Karpas-422 (cell line): ENCODE measurements around the gene IFT172. TPM values are rescaled to one million over a fixed set of nuclear protein-coding genes. Genes with fewer than 3 reads are reported as not detected.
"Not testable (repeated sequence)": the region's sequence is repeated elsewhere in the genome, so short reads cannot be mapped to it uniquely, and the experiment has no call there.

Experiments
- DNase-seq: peaks from one replicate; pipeline ENCODE4 v3.0.0-alpha.2; 2015
- H2AFZ ChIP-seq: fragments of 200-600 bp; sonication (generic); 2 replicates; pipeline ENCODE4 v1.6.1; 2014; ENCODE audit warnings: antibody characterized with exemption, low read length, mixed read lengths
- H3K27ac ChIP-seq: fragments of 200-600 bp; sonication (generic); 2 replicates; pipeline ENCODE4 v1.5.1; 2014; ENCODE audit warnings: mild to moderate bottlenecking, low read length, moderate library complexity
- H3K27me3 ChIP-seq: fragments of 200-600 bp; sonication (generic); 2 replicates; pipeline ENCODE4 v1.6.1; 2014; ENCODE audit warnings: low read length, mixed read lengths
- H3K36me3 ChIP-seq: fragments of 200-600 bp; sonication (generic); 2 replicates; pipeline ENCODE4 v1.6.1; 2014; ENCODE audit warnings: low read length, mixed read lengths; ENCODE audit not compliant: insufficient read depth
- H3K4me1 ChIP-seq: fragments of 200-600 bp; sonication (generic); 2 replicates; pipeline ENCODE4 v1.6.1; 2014; ENCODE audit warnings: mild to moderate bottlenecking, low read length, mixed read lengths
- H3K4me2 ChIP-seq: fragments of 200-600 bp; sonication (generic); 2 replicates; pipeline ENCODE4 v1.6.1; 2014; ENCODE audit warnings: low read length, low read depth, mild to moderate bottlenecking; ENCODE audit not compliant: poor library complexity, severe bottlenecking
- H3K4me3 ChIP-seq: fragments of 200-600 bp; sonication (generic); 2 replicates; pipeline ENCODE4 v1.5.1; 2014; ENCODE audit warnings: mild to moderate bottlenecking, antibody characterized with exemption, low read length, mixed read lengths
- H3K79me2 ChIP-seq: fragments of 200-600 bp; sonication (generic); 2 replicates; pipeline ENCODE4 v1.6.1; 2014; ENCODE audit warnings: mild to moderate bottlenecking, low read length, mixed read lengths
- H3K9ac ChIP-seq: fragments of 200-600 bp; sonication (generic); 2 replicates; pipeline ENCODE4 v1.6.0; 2014; ENCODE audit warnings: low read length
- H3K9me2 ChIP-seq: fragments of 200-600 bp; sonication (generic), shearing (Covaris generic); replicated peaks from 2 replicates; pipeline ENCODE4 v1.6.0; 2014; ENCODE audit warnings: mild to moderate bottlenecking, low read length, moderate library complexity; ENCODE audit not compliant: insufficient read depth
- H3K9me3 ChIP-seq: fragments of 300-700, 200-600 bp; sonication (generic); 2 replicates; pipeline ENCODE4 v1.6.1; 2014; ENCODE audit warnings: low read length, mixed read lengths
- H4K20me1 ChIP-seq: fragments of 200-600 bp; sonication (generic); 2 replicates; pipeline ENCODE4 v1.6.1; 2014; ENCODE audit warnings: mild to moderate bottlenecking, antibody characterized with exemption, low read length, low read depth; ENCODE audit not compliant: insufficient read depth
- total RNA-seq: library from RNA; depleted of rRNA; stranded (reverse); fragments of >200 nt; shearing (Covaris generic); gene quantifications from 2 replicates; pipeline ENCODE4 v1.2.3, GENCODE V29; 2014; ENCODE audit warnings: low replicate concordance; rRNA removed

IFT172 gene, protein sequence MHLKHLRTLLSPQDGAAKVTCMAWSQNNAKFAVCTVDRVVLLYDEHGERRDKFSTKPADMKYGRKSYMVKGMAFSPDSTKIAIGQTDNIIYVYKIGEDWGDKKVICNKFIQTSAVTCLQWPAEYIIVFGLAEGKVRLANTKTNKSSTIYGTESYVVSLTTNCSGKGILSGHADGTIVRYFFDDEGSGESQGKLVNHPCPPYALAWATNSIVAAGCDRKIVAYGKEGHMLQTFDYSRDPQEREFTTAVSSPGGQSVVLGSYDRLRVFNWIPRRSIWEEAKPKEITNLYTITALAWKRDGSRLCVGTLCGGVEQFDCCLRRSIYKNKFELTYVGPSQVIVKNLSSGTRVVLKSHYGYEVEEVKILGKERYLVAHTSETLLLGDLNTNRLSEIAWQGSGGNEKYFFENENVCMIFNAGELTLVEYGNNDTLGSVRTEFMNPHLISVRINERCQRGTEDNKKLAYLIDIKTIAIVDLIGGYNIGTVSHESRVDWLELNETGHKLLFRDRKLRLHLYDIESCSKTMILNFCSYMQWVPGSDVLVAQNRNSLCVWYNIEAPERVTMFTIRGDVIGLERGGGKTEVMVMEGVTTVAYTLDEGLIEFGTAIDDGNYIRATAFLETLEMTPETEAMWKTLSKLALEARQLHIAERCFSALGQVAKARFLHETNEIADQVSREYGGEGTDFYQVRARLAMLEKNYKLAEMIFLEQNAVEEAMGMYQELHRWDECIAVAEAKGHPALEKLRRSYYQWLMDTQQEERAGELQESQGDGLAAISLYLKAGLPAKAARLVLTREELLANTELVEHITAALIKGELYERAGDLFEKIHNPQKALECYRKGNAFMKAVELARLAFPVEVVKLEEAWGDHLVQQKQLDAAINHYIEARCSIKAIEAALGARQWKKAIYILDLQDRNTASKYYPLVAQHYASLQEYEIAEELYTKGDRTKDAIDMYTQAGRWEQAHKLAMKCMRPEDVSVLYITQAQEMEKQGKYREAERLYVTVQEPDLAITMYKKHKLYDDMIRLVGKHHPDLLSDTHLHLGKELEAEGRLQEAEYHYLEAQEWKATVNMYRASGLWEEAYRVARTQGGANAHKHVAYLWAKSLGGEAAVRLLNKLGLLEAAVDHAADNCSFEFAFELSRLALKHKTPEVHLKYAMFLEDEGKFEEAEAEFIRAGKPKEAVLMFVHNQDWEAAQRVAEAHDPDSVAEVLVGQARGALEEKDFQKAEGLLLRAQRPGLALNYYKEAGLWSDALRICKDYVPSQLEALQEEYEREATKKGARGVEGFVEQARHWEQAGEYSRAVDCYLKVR (N-terminal part only)
- 29.1 and 35.9 TPM in 2 replicates for total RNA-seq

DNA sequence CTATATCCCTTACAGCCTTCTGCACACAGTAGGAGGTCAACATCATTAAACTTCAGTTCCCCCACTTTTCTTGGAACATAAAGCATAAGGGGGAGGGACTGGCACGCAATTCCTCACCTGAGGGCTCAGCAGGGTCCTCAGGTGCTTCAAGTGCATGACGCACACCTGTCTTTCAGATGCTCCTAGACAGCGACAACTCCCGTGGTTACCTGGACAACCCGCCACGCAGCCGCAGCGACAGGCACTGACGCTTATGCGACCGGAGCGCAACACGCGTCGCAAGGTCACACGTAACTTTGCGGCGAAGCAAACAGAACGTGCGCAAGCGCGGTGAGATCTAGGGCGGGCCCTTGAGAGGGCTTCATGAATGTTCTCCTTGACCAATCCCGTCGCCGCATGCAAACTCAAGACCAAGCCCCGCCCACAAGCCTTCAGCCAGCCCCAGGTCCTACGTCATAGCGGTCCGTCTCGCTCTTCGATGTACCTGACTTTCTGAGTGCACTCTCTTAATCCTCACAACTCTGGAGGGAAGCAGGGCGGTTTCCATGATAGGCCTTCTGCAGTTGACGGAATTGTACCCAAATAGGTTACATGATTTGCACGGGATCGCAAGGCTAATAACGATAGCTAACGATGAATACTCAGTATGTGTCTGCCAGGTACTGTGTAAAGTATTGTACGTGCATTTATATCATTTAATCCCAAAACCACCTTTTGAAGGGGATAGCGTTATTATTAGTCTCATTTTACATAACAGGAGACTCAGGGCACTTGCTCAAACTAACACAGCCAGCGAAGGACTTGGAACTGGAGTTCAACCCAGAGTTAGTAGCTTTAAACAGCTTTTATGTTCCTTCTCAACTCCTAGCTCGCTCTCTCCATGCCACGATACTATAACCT lies at the start of gene IFT172:
TSS of gene IFT172 (minus strand) at position 246 of the 900 bp plus-strand sequence. CDS start at position 156, 90 bp downstream.
- Histone ChIP-seq H3K9ac (peak within 1 kb of the TSS; percentile 73), H3K79me2 (peaks cover 8% of the 10 kb centered on the region; the same call in 1 of the 2 replicates), H3K4me3 (peak within 1 kb of the TSS; percentile 92), H4K20me1 (no peaks in the 10 kb centered on the region), H3K27ac (no peak within 1 kb of the TSS), H3K9me3 (no peaks in the 10 kb centered on the region), H3K9me2 (no peaks in the 10 kb centered on the region), H3K36me3 (no peaks in the 10 kb centered on the region), H3K4me1 (peaks cover 36% of the 10 kb centered on the region), H2AFZ (peak within 1 kb of the TSS; percentile 90), H3K4me2 (peak within 1 kb of the TSS; percentile 99), H3K27me3 (no peaks in the 10 kb centered on the region)
- DNase-seq: peak; percentile 100

DNA sequence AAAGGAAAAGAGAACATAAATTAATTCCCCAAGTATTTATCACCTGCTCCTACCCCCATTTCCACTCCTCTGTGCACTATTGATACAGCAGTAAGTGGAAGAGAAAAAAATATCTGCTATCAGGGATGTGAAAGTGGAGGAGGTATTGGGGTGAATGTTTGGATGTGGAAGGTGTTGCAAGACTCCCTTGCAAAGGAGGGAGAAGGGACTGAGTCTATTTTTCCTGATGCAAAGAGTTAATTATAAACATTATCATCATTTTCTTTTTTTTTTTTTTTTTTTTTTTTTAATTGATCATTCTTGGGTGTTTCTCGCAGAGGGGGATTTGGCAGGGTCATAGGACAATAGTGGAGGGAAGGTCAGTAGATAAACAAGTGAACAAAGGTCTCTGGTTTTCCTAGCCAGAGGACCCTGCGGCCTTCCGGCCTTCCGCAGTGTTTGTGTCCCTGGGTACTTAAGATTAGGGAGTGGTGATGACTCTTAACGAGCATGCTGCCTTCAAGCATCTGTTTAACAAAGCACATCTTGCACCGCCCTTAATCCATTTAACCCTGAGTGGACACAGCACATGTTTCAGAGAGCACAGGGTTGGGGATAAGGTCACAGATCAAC lies 49.4 kb upstream of the IFT172 start:
- not testable (repeated sequence) for DNase-seq, H3K27ac ChIP-seq, H3K9ac ChIP-seq, H3K4me1 ChIP-seq, H3K4me2 ChIP-seq, H2AFZ ChIP-seq, H3K4me3 ChIP-seq, H3K9me3 ChIP-seq, H4K20me1 ChIP-seq, H3K79me2 ChIP-seq, H3K27me3 ChIP-seq, H3K9me2 ChIP-seq, H3K36me3 ChIP-seq

DNA sequence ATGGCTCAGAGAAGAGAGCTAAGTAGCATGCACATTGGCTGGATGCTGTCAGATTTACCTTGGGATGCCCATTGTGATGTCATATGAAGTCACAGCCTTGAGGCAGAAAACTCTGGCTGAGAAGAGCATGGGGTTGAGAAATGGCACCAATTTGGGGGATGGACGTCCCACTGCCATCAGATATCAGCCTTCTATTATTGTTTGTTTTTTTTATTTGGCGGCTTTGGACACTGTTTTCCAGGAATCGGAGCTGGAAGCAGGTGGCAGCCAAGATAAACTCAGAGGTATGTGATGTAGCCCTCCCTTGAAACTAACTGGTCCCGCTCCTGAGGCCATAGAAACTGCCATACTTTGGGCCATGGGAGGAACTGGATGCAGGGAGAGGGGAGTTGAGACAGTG lies 47.7 kb upstream of the IFT172 start:
- H3K9me2 ChIP-seq: no peaks in the 10 kb centered on the region
- no peaks in the 10 kb centered on the region for H3K4me1 ChIP-seq
- no peaks in the 10 kb centered on the region for H3K9me3 ChIP-seq
- no peak overlapping the region for H3K27ac ChIP-seq
- peak; percentile 2 for DNase-seq
- H3K9ac ChIP-seq: no peak overlapping the region
- H3K79me2 ChIP-seq: no peaks in the 10 kb centered on the region
- no peak overlapping the region for H3K4me2 ChIP-seq
- no peaks in the 10 kb centered on the region for H3K36me3 ChIP-seq
- no peaks in the 10 kb centered on the region for H4K20me1 ChIP-seq
- no peak overlapping the region for H2AFZ ChIP-seq
- no peaks in the 10 kb centered on the region for H3K27me3 ChIP-seq
- no peak overlapping the region for H3K4me3 ChIP-seq

DNA sequence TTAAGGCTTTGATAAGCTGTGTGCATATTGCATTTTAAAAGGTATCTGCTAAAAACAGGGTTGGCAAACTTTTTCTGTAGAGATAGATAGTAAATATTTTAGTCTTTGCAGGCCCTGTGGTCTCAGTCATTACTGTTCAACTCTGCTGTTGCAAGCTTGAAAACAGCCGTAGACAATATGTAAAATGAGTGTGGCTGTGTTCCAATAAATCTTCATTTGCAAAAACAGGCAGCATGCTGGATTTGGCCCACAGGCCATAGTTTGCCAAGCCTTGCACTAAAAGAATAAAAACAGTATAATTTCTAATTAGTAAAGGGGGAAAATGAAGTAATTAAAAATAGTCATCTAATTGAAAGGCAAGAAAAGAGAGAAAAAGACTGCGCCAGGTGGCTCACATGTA lies 42.4 kb upstream of the IFT172 start:
- peak; percentile 37 for DNase-seq
- H3K36me3 ChIP-seq: no peaks in the 10 kb centered on the region
- H3K27me3 ChIP-seq: no peaks in the 10 kb centered on the region
- H3K9ac ChIP-seq: no peak overlapping the region
- no peak overlapping the region for H3K4me3 ChIP-seq
- no peaks in the 10 kb centered on the region for H3K4me1 ChIP-seq
- H4K20me1 ChIP-seq: no peaks in the 10 kb centered on the region
- H3K79me2 ChIP-seq: no peaks in the 10 kb centered on the region
- no peak overlapping the region for H3K27ac ChIP-seq
- H3K4me2 ChIP-seq: no peak overlapping the region
- no peaks in the 10 kb centered on the region for H3K9me2 ChIP-seq
- H2AFZ ChIP-seq: no peak overlapping the region
- H3K9me3 ChIP-seq: no peaks in the 10 kb centered on the region

DNA sequence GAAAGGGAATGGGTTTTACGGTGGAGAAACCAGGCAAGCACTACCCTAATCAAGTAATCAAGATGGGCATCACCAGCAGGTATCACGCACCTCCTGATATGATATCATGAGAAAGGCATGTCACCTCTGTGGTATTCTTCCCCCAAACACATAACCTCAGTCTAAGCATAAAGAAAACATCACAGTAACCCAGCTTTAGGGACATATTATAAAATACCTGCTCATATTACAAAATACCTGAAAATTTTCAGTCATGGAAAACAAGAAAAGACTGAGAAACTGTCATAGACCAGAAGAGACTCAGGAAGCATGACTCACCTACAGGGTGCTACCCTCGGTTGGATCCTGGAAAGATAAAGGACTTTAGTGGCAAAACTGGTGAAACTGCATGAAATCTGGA lies 37.6 kb upstream of the IFT172 start:
- Histone ChIP-seq H3K4me3 (no peak overlapping the region), H3K36me3 (no peaks in the 10 kb centered on the region), H3K4me2 (no peak overlapping the region), H3K9me2 (no peaks in the 10 kb centered on the region), H2AFZ (no peak overlapping the region), H3K4me1 (no peaks in the 10 kb centered on the region), H3K9me3 (no peaks in the 10 kb centered on the region), H3K9ac (no peak overlapping the region), H3K79me2 (no peaks in the 10 kb centered on the region), H4K20me1 (no peaks in the 10 kb centered on the region), H3K27ac (no peak overlapping the region), H3K27me3 (no peaks in the 10 kb centered on the region)
- no peak for DNase-seq

DNA sequence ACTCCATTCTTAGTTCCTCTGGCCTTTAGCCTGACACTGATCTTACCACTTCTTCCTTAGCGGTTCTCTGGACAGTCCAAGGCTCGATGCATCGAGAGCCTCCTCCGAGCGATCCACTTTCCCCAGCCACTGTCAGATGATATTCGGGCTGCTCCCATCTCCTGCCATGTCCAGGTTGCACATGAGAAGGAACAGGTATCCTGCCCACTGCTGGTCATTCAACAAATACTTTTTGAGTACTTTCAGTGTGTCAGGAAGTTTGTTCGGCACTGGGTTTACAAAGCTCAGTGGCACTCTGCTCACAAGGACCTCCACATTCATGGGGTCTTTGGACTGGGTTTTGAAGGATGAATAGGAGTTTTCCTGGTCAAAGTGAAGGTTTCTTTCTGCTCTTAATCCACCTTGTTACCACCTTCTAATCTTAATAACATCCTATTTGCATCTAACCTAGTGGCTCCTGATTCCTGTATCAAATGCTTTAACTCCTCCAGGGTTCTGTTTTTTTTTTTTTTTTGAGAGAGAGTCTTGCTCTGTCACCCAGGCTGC lies 32.9 kb upstream of the IFT172 start:
- Histone ChIP-seq H3K4me2 (no peak overlapping the region), H2AFZ (no peak overlapping the region), H3K9ac (no peak overlapping the region), H3K27ac (no peak overlapping the region), H3K9me3 (no peaks in the 10 kb centered on the region), H3K79me2 (no peaks in the 10 kb centered on the region), H3K36me3 (no peaks in the 10 kb centered on the region), H3K27me3 (no peaks in the 10 kb centered on the region), H3K4me1 (peaks cover 3% of the 10 kb centered on the region), H3K9me2 (no peaks in the 10 kb centered on the region), H4K20me1 (no peaks in the 10 kb centered on the region), H3K4me3 (no peak overlapping the region)
- no peak for DNase-seq

DNA sequence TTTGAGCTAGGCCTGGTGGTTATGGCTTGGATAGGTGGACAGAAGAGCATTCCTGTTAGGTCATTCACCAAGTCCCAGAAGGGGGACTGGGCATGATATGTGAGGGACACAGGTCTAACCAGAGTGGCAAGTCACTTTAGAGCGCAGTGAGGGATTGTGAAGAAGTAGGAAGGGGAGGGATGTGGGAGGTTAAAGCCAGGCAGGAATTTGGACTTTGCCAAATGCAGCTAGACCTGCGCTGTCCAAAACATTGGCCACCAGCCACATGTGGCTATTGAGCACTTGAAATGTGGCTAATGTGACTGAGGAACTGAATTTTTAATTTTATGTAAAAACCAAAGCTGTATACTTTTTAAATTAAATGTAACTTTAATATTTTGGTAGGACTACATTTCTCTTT lies 30.8 kb upstream of the IFT172 start:
- Histone ChIP-seq H2AFZ (no peak overlapping the region), H3K4me3 (no peak overlapping the region), H4K20me1 (no peaks in the 10 kb centered on the region), H3K9me3 (no peaks in the 10 kb centered on the region), H3K27ac (no peak overlapping the region), H3K36me3 (no peaks in the 10 kb centered on the region), H3K4me2 (no peak overlapping the region), H3K27me3 (no peaks in the 10 kb centered on the region), H3K9me2 (no peaks in the 10 kb centered on the region), H3K4me1 (peaks cover 11% of the 10 kb centered on the region), H3K9ac (no peak overlapping the region), H3K79me2 (no peaks in the 10 kb centered on the region)
- DNase-seq: no peak
